PC-3 (cell line): Measurements from ENCODE around the gene BMPER.

ENCODE experiments used
- EZH2phosphoT487 ChIP-seq: fragments of 300-600 bp; sonication (generic); IDR thresholded peaks from 2 replicates; pipeline ENCODE4 v1.6.1; 2018; ENCODE audit warnings: mild to moderate bottlenecking, antibody characterized with exemption, low read length, borderline replicate concordance
- TF ChIP-seq, protein P1 (sequence below): fragments of 300-600 bp; sonication (generic); conservative IDR thresholded peaks from 2 replicates; pipeline ENCODE4 v1.5.1; 2017; ENCODE audit warnings: antibody characterized with exemption, low read depth, mild to moderate bottlenecking, low read length

DNA sequence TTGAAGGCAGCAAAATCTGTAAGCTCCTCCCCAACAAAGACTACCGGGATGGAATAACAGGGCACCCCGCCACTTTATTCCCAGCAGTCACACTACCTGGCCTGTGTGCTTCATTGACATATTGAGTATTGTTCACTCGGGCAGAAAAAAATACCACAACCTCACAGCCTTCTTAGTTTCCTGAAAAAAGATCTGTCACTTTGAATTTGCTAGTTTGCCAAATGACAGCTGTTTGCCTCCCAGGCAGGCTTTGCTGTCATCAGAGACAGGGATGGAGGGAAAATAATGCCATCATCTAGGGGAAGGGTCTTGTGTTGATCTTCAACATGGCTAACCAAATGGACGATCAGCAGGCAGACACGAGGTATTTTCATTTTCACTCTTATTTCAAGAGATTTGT is 26.9 kb downstream of the BMPER start:
- TF ChIP-seq EZH2phosphoT487 = no peak
- TF ChIP-seq, protein P1, sequence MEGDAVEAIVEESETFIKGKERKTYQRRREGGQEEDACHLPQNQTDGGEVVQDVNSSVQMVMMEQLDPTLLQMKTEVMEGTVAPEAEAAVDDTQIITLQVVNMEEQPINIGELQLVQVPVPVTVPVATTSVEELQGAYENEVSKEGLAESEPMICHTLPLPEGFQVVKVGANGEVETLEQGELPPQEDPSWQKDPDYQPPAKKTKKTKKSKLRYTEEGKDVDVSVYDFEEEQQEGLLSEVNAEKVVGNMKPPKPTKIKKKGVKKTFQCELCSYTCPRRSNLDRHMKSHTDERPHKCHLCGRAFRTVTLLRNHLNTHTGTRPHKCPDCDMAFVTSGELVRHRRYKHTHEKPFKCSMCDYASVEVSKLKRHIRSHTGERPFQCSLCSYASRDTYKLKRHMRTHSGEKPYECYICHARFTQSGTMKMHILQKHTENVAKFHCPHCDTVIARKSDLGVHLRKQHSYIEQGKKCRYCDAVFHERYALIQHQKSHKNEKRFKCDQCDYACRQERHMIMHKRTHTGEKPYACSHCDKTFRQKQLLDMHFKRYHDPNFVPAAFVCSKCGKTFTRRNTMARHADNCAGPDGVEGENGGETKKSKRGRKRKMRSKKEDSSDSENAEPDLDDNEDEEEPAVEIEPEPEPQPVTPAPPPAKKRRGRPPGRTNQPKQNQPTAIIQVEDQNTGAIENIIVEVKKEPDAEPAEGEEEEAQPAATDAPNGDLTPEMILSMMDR = no peak
